ENCODE measurements around the gene TWIST2. TPM values are rescaled to one million over a fixed set of nuclear protein-coding genes. Genes with fewer than 3 reads are reported as not detected.

TWIST2 gene
- total RNA-seq, 4 donors from 2014 or later = 72.5 to 140 (median 106) TPM

GRCh38 chr2:238899386-238899785 lies 51.5 kb downstream of the TWIST2 start:
- no peak overlapping the region for H3K4me3 ChIP-seq
- 84 to 85% methylated on average over 7 of the region's 7 CpGs for WGBS, 2 donors
- H3K27ac ChIP-seq = no peak overlapping the region
- H3K9me3 ChIP-seq = no peaks in the 10 kb centered on the region
- H3K4me1 ChIP-seq = peaks cover 0 to 37% (median 7%) of the 10 kb centered on the region in 4 donors
- no peak for DNase-seq (ENCODE audit: low spot score in 2 of 2)
- no peak for TF ChIP-seq CTCF (IDR thresholded peaks at IDR 0.05)
- TF ChIP-seq EP300 (IDR thresholded peaks at IDR 0.05) = no peak
- no peak for TF ChIP-seq POLR2A (IDR thresholded peaks at IDR 0.05)
- no peaks in the 10 kb centered on the region for H3K27me3 ChIP-seq
- no peaks in the 10 kb centered on the region for H3K36me3 ChIP-seq

DNA sequence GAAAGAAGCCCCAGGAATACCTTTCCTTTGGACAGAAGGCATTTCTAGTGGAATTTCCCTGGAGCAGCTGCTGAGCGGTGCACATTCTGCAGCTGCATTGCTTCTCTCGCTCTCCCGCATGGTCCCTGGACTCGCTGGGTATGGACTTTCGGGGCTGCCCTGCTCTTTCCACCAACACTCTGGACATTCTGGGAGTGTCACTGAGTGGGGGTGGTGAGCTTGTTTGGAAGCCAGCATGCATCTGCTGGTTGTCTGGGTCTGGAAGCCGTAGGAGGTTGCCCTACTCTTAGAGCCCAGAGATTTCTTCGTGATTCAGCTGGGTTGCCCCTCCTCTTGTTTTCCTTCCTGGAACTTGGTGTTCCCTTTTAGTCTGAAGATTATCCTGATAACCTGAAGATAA lies 52.6 kb downstream of the TWIST2 start:
- H3K4me3 ChIP-seq = no peak overlapping the region
- H3K4me1 ChIP-seq = peaks cover 0 to 30% (median 3%) of the 10 kb centered on the region in 4 donors
- no peaks in the 10 kb centered on the region for H3K9me3 ChIP-seq
- H3K27ac ChIP-seq = no peak overlapping the region
- H3K36me3 ChIP-seq = no peaks in the 10 kb centered on the region
- WGBS, 2 donors = 57 to 60% methylated on average over 7 of the region's 7 CpGs
- no peaks in the 10 kb centered on the region for H3K27me3 ChIP-seq
- DNase-seq (ENCODE audit: low spot score in 2 of 2) = no peak
- TF ChIP-seq POLR2A (IDR thresholded peaks at IDR 0.05) = no peak
- TF ChIP-seq EP300 (IDR thresholded peaks at IDR 0.05) = no peak
- no peak for TF ChIP-seq CTCF (IDR thresholded peaks at IDR 0.05)

DNA sequence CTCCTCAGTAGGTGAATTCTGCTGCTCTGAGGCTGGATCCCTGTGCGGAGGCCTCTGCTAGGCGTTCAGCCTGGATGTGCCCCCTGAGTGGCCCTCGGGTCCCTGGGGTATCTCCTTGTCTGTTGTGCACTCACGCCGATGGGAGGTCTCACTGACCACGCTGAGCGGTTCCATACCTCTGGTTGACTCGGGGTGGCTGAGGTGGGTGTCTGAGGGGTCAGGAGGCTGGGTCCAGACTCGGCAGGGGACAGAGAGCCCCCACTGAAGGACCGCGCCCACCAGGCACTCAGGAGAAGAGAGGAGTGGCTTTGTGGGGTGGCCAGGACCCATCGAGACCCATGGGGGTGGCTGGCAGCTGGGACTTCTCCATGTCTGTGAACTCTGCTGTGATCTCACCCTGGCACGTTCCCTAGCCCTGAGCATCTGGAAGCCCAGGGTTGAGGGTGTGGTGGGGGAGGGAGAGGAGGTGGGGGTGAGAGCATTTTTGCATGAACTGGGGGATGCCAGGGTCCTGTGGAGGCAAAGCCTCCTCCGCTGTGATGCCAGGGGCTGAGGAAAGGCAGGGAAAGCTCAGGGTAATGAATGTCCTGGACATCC lies 53.7 kb downstream of the TWIST2 start:
- H3K27ac ChIP-seq = no peak overlapping the region
- no peaks in the 10 kb centered on the region for H3K27me3 ChIP-seq
- WGBS, 2 donors = 83 to 90% methylated on average over 13 of the region's 14 CpGs
- H3K9me3 ChIP-seq = no peaks in the 10 kb centered on the region
- DNase-seq (ENCODE audit: low spot score in 2 of 2) = no peak
- no peak overlapping the region for H3K4me3 ChIP-seq
- H3K4me1 ChIP-seq = peaks cover 0 to 20% (median 0%) of the 10 kb centered on the region in 4 donors
- H3K36me3 ChIP-seq = no peaks in the 10 kb centered on the region
- TF ChIP-seq CTCF (IDR thresholded peaks at IDR 0.05) (no peak), POLR2A (IDR thresholded peaks at IDR 0.05) (no peak), EP300 (IDR thresholded peaks at IDR 0.05) (no peak)

DNA sequence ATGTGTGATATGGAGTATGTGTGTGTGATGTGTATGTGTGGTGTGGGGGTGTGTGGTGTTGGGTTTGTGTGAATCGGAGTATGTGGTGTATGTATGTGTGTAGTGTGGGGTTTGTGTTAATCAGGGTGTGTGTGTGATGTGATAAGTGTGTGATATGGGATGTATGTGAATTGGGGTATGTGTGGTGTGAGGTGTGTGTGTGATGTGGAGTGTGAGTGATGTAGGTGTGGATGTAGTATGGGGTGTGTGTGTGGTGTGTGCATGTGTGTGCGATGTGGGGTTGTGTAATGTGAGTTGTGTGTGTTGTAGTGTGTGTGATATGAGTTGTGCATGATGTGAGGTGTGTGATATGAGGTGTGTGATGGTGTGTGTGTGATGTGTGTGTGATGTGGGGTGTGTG lies 54.4 kb downstream of the TWIST2 start:
- no peak overlapping the region for H3K27ac ChIP-seq
- no peaks in the 10 kb centered on the region for H3K9me3 ChIP-seq
- H3K36me3 ChIP-seq = no peaks in the 10 kb centered on the region
- 91 to 94% methylated on average over 2 of the region's 2 CpGs for WGBS, 2 donors
- no peaks in the 10 kb centered on the region for H3K27me3 ChIP-seq
- no peak for DNase-seq (ENCODE audit: low spot score in 2 of 2)
- TF ChIP-seq EP300 (IDR thresholded peaks at IDR 0.05) = no peak
- no peak for TF ChIP-seq POLR2A (IDR thresholded peaks at IDR 0.05)
- no peak for TF ChIP-seq CTCF (IDR thresholded peaks at IDR 0.05)
- peaks cover 0 to 18% (median 0%) of the 10 kb centered on the region in 4 donors for H3K4me1 ChIP-seq
- no peak overlapping the region for H3K4me3 ChIP-seq

- H3K4me1 ChIP-seq = peaks cover 0 to 18% (median 0%) of the 10 kb centered on the region in 4 donors
- no peak overlapping the region for H3K4me3 ChIP-seq
- 99 to 100% methylated on average over 2 of the region's 2 CpGs for WGBS, 2 donors
- H3K27me3 ChIP-seq = no peaks in the 10 kb centered on the region
- TF ChIP-seq CTCF (IDR thresholded peaks at IDR 0.05) (no peak), POLR2A (IDR thresholded peaks at IDR 0.05) (no peak), EP300 (IDR thresholded peaks at IDR 0.05) (no peak)
- no peaks in the 10 kb centered on the region for H3K9me3 ChIP-seq
- no peaks in the 10 kb centered on the region for H3K36me3 ChIP-seq
- DNase-seq (ENCODE audit: low spot score in 2 of 2) = no peak
- H3K27ac ChIP-seq = no peak overlapping the region
Measured at GRCh38 chr2:238903141-238903540, 55.3 kb downstream of the TWIST2 start.

Measured in tibial nerve (tissue), 4 donors.